SH-SY5Y (cell line): Measurements from ENCODE around the gene CCNY.

Experiments used
- GATA2 ChIP-seq: IDR thresholded peaks from 2 replicates; pipeline ENCODE4 v1.6.1; 2011; ENCODE audit warnings: mild to moderate bottlenecking, low read depth, low read length
- GATA3 ChIP-seq: IDR thresholded peaks from 2 replicates; pipeline ENCODE4 v1.6.1; 2011; ENCODE audit warnings: low read depth, mild to moderate bottlenecking, low read length, moderate library complexity

- TF ChIP-seq GATA3 (no peak), GATA2 (no peak)
Observed at GRCh38 chr10:35508647-35509046, 172.3 kb downstream of the CCNY start.
